CD4-positive, alpha-beta T cell (primary cell): ENCODE results near the gene ATF1. TPM values are rescaled to one million over a fixed set of nuclear protein-coding genes. Genes with fewer than 3 reads are reported as not detected.

Experiments used
- ATAC-seq: fragments of 200-7000 bp; cut with Tn5 transposase; one replicate; pipeline ENCODE4 v1.10.0; 2022; ENCODE audit warnings: mild to moderate bottlenecking; ENCODE audit not compliant: poor library complexity
- CTCF ChIA-PET: fragments of 350-600 bp; sonication (Branson Sonifier 250); formaldehyde crosslinking; loops from one replicate; lab custom pipeline; 2021; ENCODE audit warnings: antibody characterized with exemption, inconsistent platforms; lab: Charles Lee
- POLR2A ChIA-PET: fragments of 350-600 bp; sonication (Branson Sonifier 250); formaldehyde crosslinking; loops from one replicate; lab custom pipeline; 2021; ENCODE audit warnings: antibody characterized with exemption, inconsistent platforms; lab: Charles Lee
- DNase-seq, 14 experiments: peaks; one replicate each; pipeline ENCODE4 v3.0.0-alpha.2; 2013 to 2020; ENCODE audit warnings: mixed read lengths in 2 of 14
- H3K27ac ChIP-seq, 2 donors: one replicate each; pipeline versions ENCODE4 v1.5.1 to v1.7.0; 2013; ENCODE audit warnings: low read length in 2 of 2, low read depth in 1 of 2, mild to moderate bottlenecking in 1 of 2
- H3K27me3 ChIP-seq, 2 experiments: 1 replicate in 1 of 2; 2 replicates in 1 of 2; pipeline versions ENCODE4 v1.6.1 to v1.7.0; 2013; ENCODE audit warnings: low read length in 2 of 2, control low read depth in 1 of 2, mild to moderate bottlenecking in 1 of 2, moderate library complexity in 1 of 2; ENCODE audit not compliant: insufficient read depth in 2 of 2, control insufficient read depth in 1 of 2
- H3K36me3 ChIP-seq: one replicate; pipeline ENCODE4 v1.6.1; 2013; ENCODE audit warnings: low read length, control low read depth; ENCODE audit not compliant: insufficient read depth
- H3K4me1 ChIP-seq: one replicate; pipeline ENCODE4 v1.6.1; 2013; ENCODE audit warnings: low read length, control low read depth; ENCODE audit not compliant: insufficient read depth
- H3K4me3 ChIP-seq: one replicate; pipeline ENCODE4 v1.5.1; 2013; ENCODE audit warnings: mild to moderate bottlenecking, low read length, moderate library complexity
- H3K9me3 ChIP-seq, 2 experiments: 1 replicate in 1 of 2; 2 replicates in 1 of 2; pipeline versions ENCODE4 v1.6.1 to v1.7.0; 2013; ENCODE audit warnings: low read length in 2 of 2, mild to moderate bottlenecking in 2 of 2, control low read depth in 1 of 2, moderate library complexity in 1 of 2; ENCODE audit not compliant: control insufficient read depth in 1 of 2, insufficient read depth in 1 of 2
- H3K27ac Mint-ChIP-seq: one replicate; pipeline ENCODE4 v1.8.0; 2020; ENCODE audit warnings: mixed read lengths
- H3K27me3 Mint-ChIP-seq: one replicate; pipeline ENCODE4 v1.8.0; 2021; ENCODE audit warnings: mixed read lengths
- H3K36me3 Mint-ChIP-seq: one replicate; pipeline ENCODE4 v1.8.0; 2021; ENCODE audit warnings: low read depth, mixed read lengths
- H3K4me1 Mint-ChIP-seq: one replicate; pipeline ENCODE4 v1.8.0; 2021; ENCODE audit warnings: low read depth, mixed read lengths
- H3K4me3 Mint-ChIP-seq: one replicate; pipeline ENCODE4 v1.8.0; 2020; ENCODE audit warnings: mild to moderate bottlenecking, mixed read lengths
- H3K9me3 Mint-ChIP-seq: one replicate; pipeline ENCODE4 v1.8.0; 2020; ENCODE audit warnings: mixed read lengths
- intact Hi-C, 2 experiments: fragments of 100-400 bp; cut with DNase I in 1 of 2; cut with micrococcal nuclease in 1 of 2; formaldehyde crosslinking; loops; one replicate each; pipeline versions ENCODE4 v1.15.1 to v1.9.0; 2023 to 2025; cut with DNase I, micrococcal nuclease
- total RNA-seq, 174 experiments: library from RNA in 2 of 174; stranded (reverse) in 2 of 174; gene quantifications; one replicate each; pipeline ENCODE4 v1.2.3 and lab custom pipeline; 2021 to 2026
- TF ChIP-seq, protein P1 (sequence below): fragments of 200-600 bp; IDR thresholded peaks from one replicate; pipeline ENCODE4 v1.8.0; 2022; ENCODE audit warnings: antibody characterized with exemption, mild to moderate bottlenecking

ATF1 gene
- total RNA-seq, 2 experiments from 2014 or later = 11.3 TPM

GRCh38 chr12:50728841-50729240, 35.1 kb upstream of the ATF1 start:
- ChIA-PET POLR2A (no interaction called here), CTCF (no interaction called here)
- no peaks in the 10 kb centered on the region for H3K9me3 ChIP-seq
- H3K27me3 Mint-ChIP-seq = no peaks in the 10 kb centered on the region
- no peaks in the 10 kb centered on the region for H3K4me1 Mint-ChIP-seq
- no peak for DNase-seq
- intact Hi-C loops = no loop called here
- no peak overlapping the region for H3K4me3 ChIP-seq
- no peak overlapping the region for H3K27ac Mint-ChIP-seq
- H3K36me3 Mint-ChIP-seq = peaks cover 91% of the 10 kb centered on the region
- no peak overlapping the region for H3K4me3 Mint-ChIP-seq
- no peaks in the 10 kb centered on the region for H3K4me1 ChIP-seq
- H3K36me3 ChIP-seq = peaks cover 93% of the 10 kb centered on the region
- H3K27me3 ChIP-seq = no peaks in the 10 kb centered on the region
- H3K27ac ChIP-seq = no peak overlapping the region
- H3K9me3 Mint-ChIP-seq = no peaks in the 10 kb centered on the region
- ATAC-seq = no peak
- TF ChIP-seq, protein P1, sequence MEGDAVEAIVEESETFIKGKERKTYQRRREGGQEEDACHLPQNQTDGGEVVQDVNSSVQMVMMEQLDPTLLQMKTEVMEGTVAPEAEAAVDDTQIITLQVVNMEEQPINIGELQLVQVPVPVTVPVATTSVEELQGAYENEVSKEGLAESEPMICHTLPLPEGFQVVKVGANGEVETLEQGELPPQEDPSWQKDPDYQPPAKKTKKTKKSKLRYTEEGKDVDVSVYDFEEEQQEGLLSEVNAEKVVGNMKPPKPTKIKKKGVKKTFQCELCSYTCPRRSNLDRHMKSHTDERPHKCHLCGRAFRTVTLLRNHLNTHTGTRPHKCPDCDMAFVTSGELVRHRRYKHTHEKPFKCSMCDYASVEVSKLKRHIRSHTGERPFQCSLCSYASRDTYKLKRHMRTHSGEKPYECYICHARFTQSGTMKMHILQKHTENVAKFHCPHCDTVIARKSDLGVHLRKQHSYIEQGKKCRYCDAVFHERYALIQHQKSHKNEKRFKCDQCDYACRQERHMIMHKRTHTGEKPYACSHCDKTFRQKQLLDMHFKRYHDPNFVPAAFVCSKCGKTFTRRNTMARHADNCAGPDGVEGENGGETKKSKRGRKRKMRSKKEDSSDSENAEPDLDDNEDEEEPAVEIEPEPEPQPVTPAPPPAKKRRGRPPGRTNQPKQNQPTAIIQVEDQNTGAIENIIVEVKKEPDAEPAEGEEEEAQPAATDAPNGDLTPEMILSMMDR = no peak

GRCh38 chr12:50732591-50732990, 31.3 kb upstream of the ATF1 start:
- Histone ChIP-seq H3K4me3 (no peak overlapping the region), H3K9me3 (no peaks in the 10 kb centered on the region), H3K36me3 (peaks cover 87% of the 10 kb centered on the region), H3K4me1 (no peaks in the 10 kb centered on the region), H3K27me3 (no peaks in the 10 kb centered on the region), H3K27ac (no peak overlapping the region)
- Mint-ChIP-seq H3K36me3 (peaks cover 96% of the 10 kb centered on the region), H3K4me3 (no peak overlapping the region), H3K4me1 (no peaks in the 10 kb centered on the region), H3K27me3 (no peaks in the 10 kb centered on the region), H3K27ac (no peak overlapping the region), H3K9me3 (no peaks in the 10 kb centered on the region)
- TF ChIP-seq, protein P1 = no peak
- ATAC-seq (no peak), DNase-seq (no peak)
- CTCF ChIA-PET = interaction anchor here (1.1 kb wide), 1 partner anchor 11 kb away, joined by 3 read pairs; no protein-coding TSS in a partner anchor
- POLR2A ChIA-PET = no interaction called here
- intact Hi-C loops = no loop called here

DNA sequence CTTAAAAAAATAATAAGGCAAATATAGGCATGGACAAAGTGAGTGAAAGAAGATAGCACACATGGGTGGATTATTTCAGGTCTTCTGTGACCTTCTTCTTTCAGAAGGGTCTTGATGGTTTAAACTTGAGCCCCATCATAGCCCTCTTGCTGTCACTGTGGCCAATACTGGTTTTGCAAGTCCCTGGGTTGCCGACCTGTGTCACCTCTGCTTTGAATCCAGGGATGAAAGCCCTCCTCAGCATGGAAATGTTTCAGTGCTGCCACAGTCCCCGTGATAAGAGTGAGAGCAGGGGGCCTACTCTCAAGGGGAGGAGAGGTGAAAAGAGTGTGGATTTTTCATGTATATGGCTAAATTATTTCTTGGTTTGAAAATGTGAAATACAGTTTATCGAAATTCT, 30.2 kb upstream of the ATF1 start:
- TF ChIP-seq, protein P1 = no peak
- H3K9me3 ChIP-seq = no peaks in the 10 kb centered on the region
- no peak overlapping the region for H3K27ac ChIP-seq
- ChIA-PET CTCF (interaction anchor here (1.4 kb wide), 1 partner anchor 8 kb away, joined by 3 read pairs; no protein-coding TSS in a partner anchor), POLR2A (no interaction called here)
- Mint-ChIP-seq H3K27me3 (no peaks in the 10 kb centered on the region), H3K27ac (no peak overlapping the region), H3K4me1 (no peaks in the 10 kb centered on the region), H3K4me3 (no peak overlapping the region), H3K36me3 (peaks cover 93% of the 10 kb centered on the region), H3K9me3 (no peaks in the 10 kb centered on the region)
- intact Hi-C loops = loop anchor here in 1 of 2 experiments (1.0 kb wide), 1 partner anchor 228 kb away; no protein-coding TSS in a partner anchor
- peaks cover 80% of the 10 kb centered on the region for H3K36me3 ChIP-seq
- H3K27me3 ChIP-seq = no peaks in the 10 kb centered on the region
- H3K4me1 ChIP-seq = no peaks in the 10 kb centered on the region
- ATAC-seq (no peak), DNase-seq (no peak)
- H3K4me3 ChIP-seq = no peak overlapping the region
